Loucy (cell line): Measurements from ENCODE around the gene ZMYND8.

Source experiments
- H2AFZ ChIP-seq: fragments of 200-600 bp; sonication (generic); 2 replicates; pipeline ENCODE4 v1.6.0; 2016; ENCODE audit warnings: antibody characterized with exemption, mild to moderate bottlenecking, low read length, moderate library complexity
- H3F3A ChIP-seq: fragments of 200-600 bp; 2 replicates; pipeline ENCODE4 v1.6.0; 2016; ENCODE audit warnings: antibody characterized with exemption, low read depth, mild to moderate bottlenecking
- H3K27me3 ChIP-seq: fragments of 200-600 bp; sonication (generic); 2 replicates; pipeline ENCODE4 v1.6.1; 2014; ENCODE audit warnings: low read length, mild to moderate bottlenecking; ENCODE audit not compliant: insufficient read depth, poor library complexity, severe bottlenecking
- H3K36me3 ChIP-seq: fragments of 200-600 bp; sonication (generic); 2 replicates; pipeline ENCODE4 v1.6.1; 2016; ENCODE audit warnings: low read length; ENCODE audit not compliant: insufficient read depth
- H3K4me1 ChIP-seq: fragments of 200-600 bp; sonication (generic); 2 replicates; pipeline ENCODE4 v1.5.1; 2014; ENCODE audit warnings: low read length, mild to moderate bottlenecking; ENCODE audit not compliant: insufficient read depth, poor library complexity, severe bottlenecking
- H3K4me2 ChIP-seq: fragments of 200-600 bp; sonication (generic); 2 replicates; pipeline ENCODE4 v1.6.0; 2014; ENCODE audit warnings: antibody characterized with exemption, low read length, low read depth, mild to moderate bottlenecking; ENCODE audit not compliant: poor library complexity, severe bottlenecking
- H3K4me3 ChIP-seq: fragments of 200-600 bp; sonication (generic); 2 replicates; pipeline ENCODE4 v1.5.1; 2014; ENCODE audit warnings: low read length, mild to moderate bottlenecking, mixed read lengths; ENCODE audit not compliant: poor library complexity, severe bottlenecking
- H3K79me2 ChIP-seq: fragments of 200-600 bp; sonication (generic); 2 replicates; pipeline ENCODE4 v1.6.1; 2014; ENCODE audit warnings: low read length; ENCODE audit not compliant: insufficient read depth
- H3K9ac ChIP-seq: fragments of 200-600 bp; sonication (generic); 2 replicates; pipeline ENCODE4 v1.6.0; 2014; ENCODE audit warnings: mild to moderate bottlenecking, low read depth, low read length, moderate library complexity; ENCODE audit not compliant: poor library complexity, severe bottlenecking
- H3K9me2 ChIP-seq: fragments of 200-600 bp; sonication (generic); replicated peaks from 2 replicates; pipeline ENCODE4 v1.6.1; 2016; ENCODE audit warnings: low read depth, low read length, mixed read lengths
- H3K9me3 ChIP-seq: fragments of 200-600 bp; sonication (generic); 2 replicates; pipeline ENCODE4 v1.6.1; 2014; ENCODE audit warnings: mild to moderate bottlenecking, antibody characterized with exemption, low read length, low read depth; ENCODE audit not compliant: insufficient read depth
- H4K20me1 ChIP-seq: fragments of 200-600 bp; sonication (generic); 2 replicates; pipeline ENCODE4 v1.6.0; 2014; ENCODE audit warnings: antibody characterized with exemption, low read length, mild to moderate bottlenecking; ENCODE audit not compliant: insufficient read depth, poor library complexity, severe bottlenecking
- CTCF ChIP-seq: fragments of 200-600 bp; sonication (generic); conservative IDR thresholded peaks from 2 replicates; pipeline ENCODE4 v1.5.1; 2014; ENCODE audit warnings: mild to moderate bottlenecking, antibody characterized with exemption, low read length
- EZH2phosphoT487 ChIP-seq: fragments of 200-600 bp; IDR thresholded peaks from 2 replicates; pipeline ENCODE4 v1.6.1; 2018; ENCODE audit warnings: antibody characterized with exemption, mild to moderate bottlenecking, moderate library complexity, borderline replicate concordance

ZMYND8 gene

GRCh38 chr20:47295921-47296426, 60.5 kb downstream of the ZMYND8 start:
- no peaks in the 10 kb centered on the region for H3K27me3 ChIP-seq
- no peak overlapping the region for H2AFZ ChIP-seq
- no peak overlapping the region for H3K4me3 ChIP-seq
- H4K20me1 ChIP-seq = peaks cover 17% of the 10 kb centered on the region
- peaks cover 33% of the 10 kb centered on the region for H3K79me2 ChIP-seq
- peaks cover 96% of the 10 kb centered on the region; the same call in 1 of the 2 replicates for H3K36me3 ChIP-seq
- no peaks in the 10 kb centered on the region for H3K9me2 ChIP-seq
- H3K4me1 ChIP-seq = no peaks in the 10 kb centered on the region
- H3K4me2 ChIP-seq = no peak overlapping the region
- H3K9ac ChIP-seq = no peak overlapping the region
- no peaks in the 10 kb centered on the region for H3K9me3 ChIP-seq
- no peaks in the 10 kb centered on the region for H3F3A ChIP-seq
- TF ChIP-seq EZH2phosphoT487 = no peak
- TF ChIP-seq CTCF = no peak

DNA sequence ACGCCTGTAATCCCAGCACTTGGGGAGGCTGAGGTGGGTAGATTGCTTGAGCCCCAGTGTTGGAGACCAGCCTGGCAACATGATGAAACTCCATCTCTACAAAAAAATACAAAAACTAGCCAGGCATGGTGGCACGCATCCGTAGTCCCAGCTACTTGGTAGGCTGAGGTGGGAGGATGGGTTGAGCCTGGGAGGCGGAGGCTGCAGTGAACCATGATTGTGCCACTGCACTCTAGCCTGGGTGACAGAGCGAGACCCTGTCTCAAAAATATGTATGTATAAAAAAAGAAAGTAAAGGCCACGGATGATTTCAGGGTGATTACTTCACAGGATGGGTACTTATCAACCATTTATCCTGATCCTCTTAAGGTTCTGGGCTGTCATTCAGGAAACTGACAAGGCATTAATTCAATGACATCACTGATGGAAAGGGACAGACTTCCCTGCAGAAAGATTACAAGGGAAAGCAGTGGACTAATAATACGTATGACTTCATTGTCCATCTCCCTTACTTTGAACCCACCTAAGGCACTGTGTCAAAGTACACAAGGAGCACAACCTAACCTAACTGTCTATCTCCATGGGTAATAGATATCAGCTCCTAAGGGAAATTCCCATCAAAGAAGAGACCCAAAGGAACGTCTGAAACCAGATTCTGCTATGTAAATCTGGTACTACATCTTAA, 61.2 kb downstream of the ZMYND8 start:
- no peaks in the 10 kb centered on the region for H3K27me3 ChIP-seq
- TF ChIP-seq CTCF (no peak), EZH2phosphoT487 (no peak)
- no peaks in the 10 kb centered on the region for H3F3A ChIP-seq
- no peaks in the 10 kb centered on the region for H3K9me2 ChIP-seq
- H3K9ac ChIP-seq = no peak overlapping the region
- H2AFZ ChIP-seq = no peak overlapping the region
- H3K79me2 ChIP-seq = peaks cover 26% of the 10 kb centered on the region; the same call in 1 of the 2 replicates
- H3K4me2 ChIP-seq = no peak overlapping the region
- peaks cover 92% of the 10 kb centered on the region for H3K36me3 ChIP-seq
- H4K20me1 ChIP-seq = peaks cover 17% of the 10 kb centered on the region
- no peak overlapping the region for H3K4me3 ChIP-seq
- H3K4me1 ChIP-seq = no peaks in the 10 kb centered on the region
- H3K9me3 ChIP-seq = no peaks in the 10 kb centered on the region

- Histone ChIP-seq H3K9me2 (no peaks in the 10 kb centered on the region), H3K4me2 (no peak overlapping the region), H4K20me1 (peaks cover 10% of the 10 kb centered on the region), H3K4me3 (no peak overlapping the region), H3K9ac (no peak overlapping the region), H3K79me2 (peaks cover 14% of the 10 kb centered on the region; the same call in 1 of the 2 replicates), H3F3A (no peaks in the 10 kb centered on the region), H3K36me3 (peaks cover 93% of the 10 kb centered on the region), H3K27me3 (no peaks in the 10 kb centered on the region), H2AFZ (no peak overlapping the region), H3K4me1 (no peaks in the 10 kb centered on the region), H3K9me3 (no peaks in the 10 kb centered on the region)
- TF ChIP-seq EZH2phosphoT487 (no peak), CTCF (no peak)
These were observed 62.9 kb downstream of the ZMYND8 start for GRCh38 chr20:47293631-47294030.
